HUES48 (cell line): ENCODE results near the gene MAJIN.

ENCODE experiments used
- H3K27ac ChIP-seq: one replicate; pipeline ENCODE4 v1.7.0; 2013; ENCODE audit warnings: low read depth, low read length, inconsistent platforms
- H3K27me3 ChIP-seq: 2 replicates; pipeline ENCODE4 v1.6.1; 2013; ENCODE audit warnings: mild to moderate bottlenecking, low read length; ENCODE audit not compliant: control insufficient read depth, insufficient read depth
- H3K36me3 ChIP-seq: 2 replicates; pipeline ENCODE4 v1.6.1; 2013; ENCODE audit warnings: low read length; ENCODE audit not compliant: control insufficient read depth, insufficient read depth
- H3K4me1 ChIP-seq: 2 replicates; pipeline ENCODE4 v1.6.1; 2013; ENCODE audit warnings: mild to moderate bottlenecking, low read length; ENCODE audit not compliant: control insufficient read depth, insufficient read depth
- H3K4me3 ChIP-seq: 2 replicates; pipeline ENCODE4 v1.5.1; 2013; ENCODE audit warnings: mild to moderate bottlenecking, low read depth, low read length
- H3K9ac ChIP-seq: 2 replicates; pipeline ENCODE4 v1.6.1; 2013; ENCODE audit warnings: mild to moderate bottlenecking, low read depth, low read length, moderate library complexity
- H3K9me3 ChIP-seq: 2 replicates; pipeline ENCODE4 v1.6.1; 2013; ENCODE audit warnings: low read length; ENCODE audit not compliant: control insufficient read depth, insufficient read depth

Gene MAJIN

DNA sequence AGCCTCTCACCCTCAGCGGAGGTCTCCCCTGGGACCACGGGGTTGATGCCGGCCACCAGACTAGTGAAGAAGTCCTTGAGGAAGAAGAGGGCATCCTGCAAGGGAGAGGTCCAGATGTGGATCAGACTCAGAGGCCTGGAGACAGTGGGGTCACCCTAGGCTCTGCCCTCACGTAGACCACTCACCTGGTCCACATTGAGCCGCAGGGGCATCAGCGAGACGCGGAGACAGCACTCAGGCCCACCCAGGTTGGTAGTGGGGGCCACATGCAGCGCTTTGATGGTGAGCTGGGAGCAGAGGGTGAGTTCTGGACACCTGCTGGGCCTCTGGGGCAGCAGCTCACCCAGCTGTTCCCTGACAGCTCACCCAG lies 73.8 kb downstream of the MAJIN start:
- Histone ChIP-seq H3K27ac (no peak overlapping the region), H3K27me3 (no peaks in the 10 kb centered on the region), H3K9ac (no peak overlapping the region), H3K4me1 (no peaks in the 10 kb centered on the region), H3K9me3 (no peaks in the 10 kb centered on the region), H3K36me3 (peaks cover 43% of the 10 kb centered on the region), H3K4me3 (no peak overlapping the region)

DNA sequence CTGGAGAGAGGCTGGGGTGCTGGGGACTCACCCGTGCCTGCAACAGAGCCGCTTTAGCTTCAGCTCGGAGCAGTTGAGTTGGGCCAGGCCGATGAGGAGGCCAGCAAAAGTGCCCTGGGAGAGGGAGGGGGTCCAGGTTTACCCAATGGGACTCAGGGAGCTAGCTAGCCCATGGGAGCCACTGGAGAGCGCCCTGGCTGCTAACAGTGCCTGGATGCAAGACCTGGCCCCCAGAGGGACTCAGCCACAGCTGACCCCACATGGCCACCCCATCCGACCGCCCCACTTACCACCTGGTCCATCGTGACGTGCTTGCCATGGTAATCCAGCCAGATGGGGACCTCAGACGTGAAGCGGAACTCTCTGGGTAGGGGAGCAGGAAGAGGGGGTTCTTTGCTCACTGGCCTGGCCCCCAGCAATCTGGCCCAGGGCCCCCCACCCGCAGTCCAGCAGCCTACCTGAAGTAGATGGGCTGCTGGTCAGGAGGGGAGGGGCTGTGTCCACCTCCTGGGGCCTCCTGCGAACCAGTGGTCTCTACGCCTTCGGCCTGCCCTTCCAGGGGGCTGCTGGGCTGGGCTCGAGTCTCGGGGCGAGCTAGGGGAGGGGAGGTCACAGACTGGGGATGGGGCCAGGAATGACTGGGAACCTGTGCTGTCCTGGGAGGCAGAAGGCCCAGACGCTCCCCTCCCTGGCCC lies 74.4 kb downstream of the MAJIN start:
- Histone ChIP-seq H3K9me3 (no peaks in the 10 kb centered on the region), H3K27me3 (no peaks in the 10 kb centered on the region), H3K27ac (no peak overlapping the region), H3K36me3 (peaks cover 41% of the 10 kb centered on the region), H3K4me1 (no peaks in the 10 kb centered on the region), H3K9ac (no peak overlapping the region), H3K4me3 (no peak overlapping the region)

DNA sequence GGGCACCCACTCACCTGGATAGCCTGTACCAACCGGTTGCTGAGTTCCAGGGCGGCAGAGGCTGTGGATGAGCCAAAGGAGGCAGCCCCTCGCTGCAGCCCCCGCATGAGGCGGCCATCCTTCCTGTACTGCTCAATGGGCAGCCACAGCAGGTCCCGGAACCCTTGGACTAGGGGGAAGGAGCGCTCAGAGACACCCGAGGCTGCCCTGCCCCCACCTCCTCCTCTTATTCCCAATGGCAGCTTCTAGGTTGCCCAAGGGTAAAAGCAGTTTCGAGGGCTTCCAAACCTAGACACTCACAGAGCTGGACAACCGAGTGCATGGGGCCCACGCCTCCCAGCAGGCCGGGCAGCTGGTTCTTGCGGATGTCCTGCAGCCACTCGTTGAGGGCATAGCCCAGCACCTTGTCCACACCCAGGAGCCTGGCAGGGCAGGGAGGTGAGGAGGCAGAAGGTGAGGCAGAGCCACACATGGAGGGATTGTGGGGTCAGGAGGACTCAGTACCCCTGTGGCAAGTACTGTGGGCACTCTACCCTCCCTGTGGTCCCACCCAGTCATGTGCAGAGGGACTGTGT lies 75.4 kb downstream of the MAJIN start:
- Histone ChIP-seq H3K27me3 (no peaks in the 10 kb centered on the region), H3K4me1 (no peaks in the 10 kb centered on the region), H3K9ac (no peak overlapping the region), H3K4me3 (no peak overlapping the region), H3K36me3 (peaks cover 34% of the 10 kb centered on the region), H3K27ac (no peak overlapping the region), H3K9me3 (no peaks in the 10 kb centered on the region)

DNA sequence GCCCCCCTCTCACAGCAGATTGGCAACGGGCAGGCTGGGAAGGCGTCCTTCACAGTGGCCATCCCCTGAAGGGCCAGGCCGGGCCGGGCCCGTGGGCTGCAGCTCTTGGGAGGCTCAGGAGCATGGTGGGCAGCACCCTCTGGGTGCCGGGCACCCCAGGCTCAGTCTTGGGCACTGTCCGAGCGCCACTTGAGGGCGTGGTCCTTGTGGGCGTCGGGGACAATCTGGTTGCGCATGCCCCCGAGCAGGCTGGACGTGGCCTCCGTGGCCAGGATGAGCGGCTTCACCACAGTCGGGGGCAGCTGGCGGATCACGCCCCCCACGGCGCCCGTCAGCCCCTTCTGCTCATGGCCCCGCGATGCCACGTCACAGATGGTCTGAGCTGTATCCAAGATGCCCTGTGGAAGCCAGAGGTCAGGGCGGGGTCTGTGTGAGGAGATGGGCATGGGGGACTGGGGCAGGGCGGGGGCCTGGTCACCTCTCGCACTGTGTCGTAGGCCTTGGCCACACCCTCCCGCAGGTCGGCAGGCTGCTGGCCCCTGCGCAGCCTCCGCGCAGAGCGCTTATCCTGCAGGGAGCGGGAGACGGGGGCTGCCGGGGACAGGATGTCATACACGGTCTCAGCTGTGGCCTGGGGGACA lies 77.0 kb downstream of the MAJIN start:
- Histone ChIP-seq H3K27me3 (no peaks in the 10 kb centered on the region), H3K9me3 (no peaks in the 10 kb centered on the region), H3K36me3 (peaks cover 22% of the 10 kb centered on the region), H3K4me3 (no peak overlapping the region), H3K4me1 (no peaks in the 10 kb centered on the region), H3K9ac (no peak overlapping the region), H3K27ac (no peak overlapping the region)

- Histone ChIP-seq H3K4me1 (no peaks in the 10 kb centered on the region), H3K4me3 (no peak overlapping the region)
Measured at GRCh38 chr11:64894070-64894811, 77.7 kb downstream of the MAJIN start.

GRCh38 chr11:64893194-64894069 lies 78.5 kb downstream of the MAJIN start:
- H3K4me3 ChIP-seq = no peak overlapping the region
- H3K4me1 ChIP-seq = 0 out of 2 replicates have a peak, but pooled peaks cover 4% of the 10 kb centered on the region
- no peaks in the 10 kb centered on the region for H3K9me3 ChIP-seq
- H3K27me3 ChIP-seq = no peaks in the 10 kb centered on the region
- H3K27ac ChIP-seq = peak overlapping the region; percentile 28
- H3K9ac ChIP-seq = no peak overlapping the region
- H3K36me3 ChIP-seq = peaks cover 20% of the 10 kb centered on the region

More at GRCh38 chr11:64894070-64894811, 77.7 kb downstream of the MAJIN start:
- Histone ChIP-seq H3K27ac (no peak overlapping the region), H3K36me3 (peaks cover 22% of the 10 kb centered on the region), H3K27me3 (no peaks in the 10 kb centered on the region), H3K9ac (no peak overlapping the region), H3K9me3 (no peaks in the 10 kb centered on the region)

DNA sequence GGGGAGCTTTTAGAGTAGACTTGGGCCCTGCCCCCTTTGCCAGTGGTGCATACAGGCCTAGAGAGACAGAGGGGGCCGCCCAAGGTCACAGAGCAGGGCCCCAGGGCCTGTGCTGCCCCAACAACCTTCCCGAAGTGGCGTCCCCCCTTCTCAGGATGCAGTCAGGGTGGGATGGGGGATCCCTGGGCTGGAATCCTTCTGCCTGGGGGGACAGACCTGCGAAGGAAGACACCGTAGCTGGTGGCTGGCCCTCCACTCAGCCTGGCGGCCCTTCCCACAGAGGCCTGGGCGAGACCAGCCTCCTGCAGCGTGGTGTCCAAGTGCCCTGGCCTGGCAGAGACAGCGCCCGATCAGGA lies 79.1 kb downstream of the MAJIN start:
- Histone ChIP-seq H3K27ac (peak overlapping the region; percentile 28), H3K27me3 (no peaks in the 10 kb centered on the region), H3K4me3 (no peak overlapping the region), H3K4me1 (peaks cover 9% of the 10 kb centered on the region; the same call in 1 of the 2 replicates), H3K9me3 (no peaks in the 10 kb centered on the region), H3K36me3 (peaks cover 13% of the 10 kb centered on the region; the same call in 1 of the 2 replicates), H3K9ac (no peak overlapping the region)

DNA sequence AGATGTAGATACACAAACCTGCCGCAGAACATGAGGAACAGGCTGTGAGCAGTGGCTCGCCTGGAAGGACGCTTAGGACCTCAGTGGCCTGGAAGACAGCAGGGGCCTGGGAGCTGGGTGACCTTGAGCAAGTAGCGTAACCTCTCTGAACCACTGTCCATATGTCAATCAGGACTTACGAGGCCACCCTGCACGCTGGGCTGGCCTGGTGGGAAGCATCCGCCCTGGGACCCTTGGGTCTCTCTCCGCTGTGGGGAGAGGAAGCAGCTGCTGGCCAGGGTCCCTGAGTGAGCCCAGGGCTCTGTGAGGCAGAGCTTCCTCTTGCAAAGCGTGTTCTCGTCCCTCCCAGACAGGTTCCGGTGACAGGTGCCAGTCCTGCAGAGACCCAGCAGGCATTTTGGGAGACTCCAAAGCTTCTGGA lies 79.5 kb downstream of the MAJIN start:
- Histone ChIP-seq H3K27ac (no peak overlapping the region), H3K27me3 (no peaks in the 10 kb centered on the region), H3K4me1 (peaks cover 9% of the 10 kb centered on the region; the same call in 1 of the 2 replicates), H3K4me3 (no peak overlapping the region), H3K9ac (no peak overlapping the region), H3K9me3 (no peaks in the 10 kb centered on the region), H3K36me3 (peaks cover 10% of the 10 kb centered on the region; the same call in 1 of the 2 replicates)

DNA sequence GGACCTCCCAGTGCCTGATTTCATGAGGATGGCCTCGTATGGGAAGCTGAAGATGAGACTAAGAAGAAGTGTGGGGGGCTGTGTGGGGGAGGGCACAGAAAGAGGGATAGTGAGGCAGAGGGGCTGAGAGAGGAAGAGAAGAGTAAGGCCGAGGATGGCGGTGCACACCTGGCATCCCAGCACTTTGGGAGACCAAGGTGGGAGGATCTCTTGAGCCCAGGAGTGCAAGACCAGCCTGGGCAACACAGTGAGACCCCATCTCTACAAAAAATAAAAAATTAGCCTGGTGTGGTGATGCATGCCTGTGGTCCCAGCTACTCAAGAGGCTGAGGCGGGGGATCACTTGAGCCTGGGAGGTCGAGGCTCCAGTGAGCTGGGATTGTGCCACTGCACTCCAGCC lies 80.0 kb downstream of the MAJIN start:
- H3K36me3 ChIP-seq = peaks cover 6% of the 10 kb centered on the region; the same call in 1 of the 2 replicates
- H3K27me3 ChIP-seq = no peaks in the 10 kb centered on the region
- no peak overlapping the region for H3K4me3 ChIP-seq
- H3K9me3 ChIP-seq = no peaks in the 10 kb centered on the region
- no peak overlapping the region for H3K27ac ChIP-seq
- H3K9ac ChIP-seq = no peak overlapping the region
- H3K4me1 ChIP-seq = peaks cover 9% of the 10 kb centered on the region; the same call in 1 of the 2 replicates

- H3K27ac ChIP-seq = no peak overlapping the region
- H3K9ac ChIP-seq = no peak overlapping the region
- peaks cover 9% of the 10 kb centered on the region; the same call in 1 of the 2 replicates for H3K4me1 ChIP-seq
- H3K9me3 ChIP-seq = no peaks in the 10 kb centered on the region
- H3K27me3 ChIP-seq = no peaks in the 10 kb centered on the region
- H3K4me3 ChIP-seq = no peak overlapping the region
- H3K36me3 ChIP-seq = 0 out of 2 replicates have a peak, but pooled peaks cover 6% of the 10 kb centered on the region
Measured at GRCh38 chr11:64891215-64891848, 80.6 kb downstream of the MAJIN start.
